Fibroblast of lung (primary cell): ENCODE data around the gene GRK3. TPM values are rescaled to one million over a fixed set of nuclear protein-coding genes. Genes with fewer than 3 reads are reported as not detected.

Source experiments
- DNase-seq, 2 donors: peaks; one replicate each; pipeline versions ENCODE4 v3.0.0 to v3.0.0-alpha.2; 2010; ENCODE audit warnings: low read depth in 2 of 2
- H2AFZ ChIP-seq: 2 replicates; pipeline ENCODE4 v1.5.1; 2012; ENCODE audit warnings: low read length, control low read depth, inconsistent platforms
- H3K27ac ChIP-seq: 2 replicates; pipeline ENCODE4 v1.5.1; 2011; ENCODE audit warnings: low read length, control low read depth; ENCODE audit not compliant: insufficient read depth
- H3K27me3 ChIP-seq: 2 replicates; pipeline ENCODE4 v1.5.1; 2011; ENCODE audit warnings: mild to moderate bottlenecking, low read length; ENCODE audit not compliant: control insufficient read depth, insufficient read depth
- H3K36me3 ChIP-seq: 2 replicates; pipeline ENCODE4 v1.5.1; 2011; ENCODE audit warnings: low read length; ENCODE audit not compliant: control insufficient read depth, insufficient read depth
- H3K4me1 ChIP-seq: 2 replicates; pipeline ENCODE4 v1.5.1; 2011; ENCODE audit warnings: low read length; ENCODE audit not compliant: control insufficient read depth, insufficient read depth; ENCODE audit errors: extremely low read depth
- H3K4me2 ChIP-seq: 2 replicates; pipeline ENCODE4 v1.5.1; 2011; ENCODE audit warnings: low read length, control low read depth; ENCODE audit not compliant: insufficient read depth; ENCODE audit errors: extremely low read depth
- H3K4me3 ChIP-seq, 4 experiments: fragments of 200-600 bp in 1 of 4; sonication (generic) in 1 of 4; replicated peaks in 1 of 4; 2 replicates each; pipeline ENCODE4 v1.5.1; 2011 to 2016; ENCODE audit warnings: low read length in 4 of 4, low read depth in 3 of 4, mild to moderate bottlenecking in 3 of 4, control low read depth in 2 of 4, inconsistent platforms in 1 of 4, mixed read lengths in 1 of 4; ENCODE audit not compliant: insufficient read depth in 1 of 4; ENCODE audit errors: control extremely low read depth in 1 of 4
- H3K79me2 ChIP-seq: 2 replicates; pipeline ENCODE4 v1.5.1; 2012; ENCODE audit warnings: mild to moderate bottlenecking, low read length, inconsistent platforms; ENCODE audit not compliant: control insufficient read depth, insufficient read depth
- H3K9ac ChIP-seq: 2 replicates; pipeline ENCODE4 v1.5.1; 2011; ENCODE audit warnings: mild to moderate bottlenecking, low read length, control low read depth; ENCODE audit not compliant: insufficient read depth
- H3K9me3 ChIP-seq: 2 replicates; pipeline ENCODE4 v1.5.1; 2012; ENCODE audit warnings: low read depth, low read length; ENCODE audit not compliant: control insufficient read depth, insufficient read depth
- H4K20me1 ChIP-seq: 2 replicates; pipeline ENCODE4 v1.5.1; 2011; ENCODE audit warnings: low read length; ENCODE audit not compliant: control insufficient read depth, insufficient read depth; ENCODE audit errors: extremely low read depth
- CTCF ChIP-seq, 2 donors: IDR thresholded peaks in 1 of 2; conservative IDR thresholded peaks in 1 of 2; 1 replicate in 1 of 2; 2 replicates in 1 of 2; pipeline ENCODE4 v1.5.1; 2011 to 2012; ENCODE audit warnings: low read length in 2 of 2, control low read depth in 1 of 2, inconsistent platforms in 1 of 2, low read depth in 1 of 2, mild to moderate bottlenecking in 1 of 2
- EZH2 ChIP-seq: IDR thresholded peaks from 2 replicates; pipeline ENCODE4 v1.5.1; 2012; ENCODE audit warnings: low read length, control low read depth, mild to moderate bottlenecking; ENCODE audit errors: missing control alignments
- polyA plus RNA-seq, 2 donors: library from polyadenylated mRNA; depleted of rRNA in 1 of 2; stranded (reverse) in 1 of 2; unstranded in 1 of 2; fragments of >200 nt; gene quantifications; 2 replicates each; pipeline ENCODE4 v1.2.1, GENCODE V29; 2011 to 2012; ENCODE audit warnings: missing spikeins in 1 of 2
- total RNA-seq: library from RNA; depleted of rRNA; stranded (reverse); fragments of >200 nt; gene quantifications from 2 replicates; pipeline ENCODE4 v1.2.1, GENCODE V29; 2014

GRK3 gene
- total and polyA plus RNA-seq, 2 donors (not counting 1 experiment from before 2014, with no cell fraction given), result 1.6 to 1.7 TPM

GRCh38 chr22:25770333-25770732, 205.9 kb downstream of the GRK3 start:
- H3K36me3 ChIP-seq, result no peaks in the 10 kb centered on the region
- no peak overlapping the region for H3K27ac ChIP-seq
- H3K4me2 ChIP-seq, result no peak overlapping the region
- H3K4me1 ChIP-seq, result no peaks in the 10 kb centered on the region
- no peak overlapping the region for H3K4me3 ChIP-seq
- no peaks in the 10 kb centered on the region for H3K27me3 ChIP-seq
- no peaks in the 10 kb centered on the region for H4K20me1 ChIP-seq
- H3K9me3 ChIP-seq, result no peaks in the 10 kb centered on the region
- no peak overlapping the region for H2AFZ ChIP-seq
- no peaks in the 10 kb centered on the region for H3K79me2 ChIP-seq
- no peak for DNase-seq
- TF ChIP-seq CTCF (conservative IDR thresholded peaks at IDR 0.05 in 1 of 2, IDR thresholded peaks at IDR 0.05 in 1 of 2; ENCODE audit: low read depth in 1 of 2, low read length in 2 of 2) (no peak), EZH2 (no peak)
- H3K9ac ChIP-seq, result no peak overlapping the region

- Histone ChIP-seq H3K27me3 (no peaks in the 10 kb centered on the region), H3K36me3 (no peaks in the 10 kb centered on the region), H3K27ac (no peak overlapping the region), H3K79me2 (no peaks in the 10 kb centered on the region), H3K4me2 (no peak overlapping the region), H3K9ac (no peak overlapping the region), H2AFZ (no peak overlapping the region), H3K4me3 (no peak overlapping the region), H4K20me1 (no peaks in the 10 kb centered on the region), H3K9me3 (no peaks in the 10 kb centered on the region), H3K4me1 (no peaks in the 10 kb centered on the region)
- DNase-seq, result no peak
- TF ChIP-seq CTCF (conservative IDR thresholded peaks at IDR 0.05 in 1 of 2, IDR thresholded peaks at IDR 0.05 in 1 of 2; ENCODE audit: low read depth in 1 of 2, low read length in 2 of 2) (no peak), EZH2 (no peak)
Observed at GRCh38 chr22:25772288-25772687, 207.8 kb downstream of the GRK3 start.

GRCh38 chr22:25774575-25775026, 210.1 kb downstream of the GRK3 start:
- H3K79me2 ChIP-seq, result no peaks in the 10 kb centered on the region
- H3K4me2 ChIP-seq, result no peak overlapping the region
- H3K27ac ChIP-seq, result no peak overlapping the region
- H3K9me3 ChIP-seq, result no peaks in the 10 kb centered on the region
- DNase-seq, result no peak
- H3K36me3 ChIP-seq, result no peaks in the 10 kb centered on the region
- no peak overlapping the region for H2AFZ ChIP-seq
- no peaks in the 10 kb centered on the region for H3K27me3 ChIP-seq
- H3K4me1 ChIP-seq, result no peaks in the 10 kb centered on the region
- H3K9ac ChIP-seq, result no peak overlapping the region
- TF ChIP-seq CTCF (conservative IDR thresholded peaks at IDR 0.05 in 1 of 2, IDR thresholded peaks at IDR 0.05 in 1 of 2; ENCODE audit: low read depth in 1 of 2, low read length in 2 of 2) (peak; percentile 26 to 41), EZH2 (no peak)
- no peaks in the 10 kb centered on the region for H4K20me1 ChIP-seq
- no peak overlapping the region for H3K4me3 ChIP-seq
